ENCODE results near the gene APOL3.
"Not testable (repeated sequence)": the region's sequence is repeated elsewhere in the genome, so short reads cannot be mapped to it uniquely, and the experiment has no call there.

The APOL3 gene

DNA sequence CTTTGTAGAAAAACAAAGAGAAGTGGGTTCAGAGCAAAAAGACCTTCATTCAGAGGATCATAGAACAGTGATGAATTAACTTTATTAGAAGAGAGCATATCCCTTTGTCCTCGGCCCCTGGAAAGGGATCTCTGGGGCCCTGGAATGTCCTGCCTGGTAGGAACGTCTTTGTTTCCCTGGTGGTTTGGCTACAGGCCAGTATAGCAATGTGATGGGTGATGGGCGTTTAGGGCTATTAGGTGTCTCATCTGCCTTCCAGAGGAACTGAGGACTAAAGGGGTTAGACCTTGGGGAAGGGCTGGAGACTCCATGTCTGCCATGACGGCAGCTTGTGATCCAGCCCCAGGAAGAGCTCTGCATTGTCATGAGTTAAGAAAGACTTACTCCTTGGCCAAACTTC lies 32.0 kb upstream of the APOL3 start:
- no peak for FAIRE-seq

DNA sequence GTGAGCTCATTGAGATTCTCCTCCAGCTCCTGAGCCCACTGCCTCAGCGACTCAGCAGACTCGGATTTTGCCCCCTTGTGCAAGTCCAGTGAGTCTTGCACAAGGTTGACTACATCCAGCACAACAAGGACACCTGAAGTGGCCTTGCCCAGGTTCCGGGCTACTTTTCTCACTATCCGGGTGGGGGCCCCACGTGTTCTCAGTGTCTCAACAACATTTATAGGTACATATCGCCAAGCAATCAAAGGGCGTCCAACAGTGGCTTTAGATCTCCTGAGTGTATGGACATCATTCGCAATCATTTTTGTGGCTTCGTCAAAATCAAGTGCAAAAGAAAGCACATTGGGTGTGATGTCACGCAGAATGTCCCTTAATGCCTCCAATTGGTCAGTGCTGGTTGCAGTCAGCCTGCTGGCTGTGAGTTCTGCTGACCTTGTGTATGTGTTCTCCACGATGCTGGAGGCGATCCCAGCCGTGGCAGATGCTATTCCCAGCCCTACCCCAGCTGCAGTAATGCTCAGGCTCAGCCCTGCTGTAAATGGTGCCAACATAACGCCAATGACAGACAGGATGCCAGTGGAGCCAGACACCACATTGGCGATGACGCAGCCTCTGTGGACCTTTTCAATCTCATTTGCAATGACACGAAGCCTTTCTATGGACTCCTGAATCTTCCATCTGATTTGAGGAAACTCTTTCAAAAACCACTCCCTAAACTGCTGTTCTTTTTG lies 30.7 kb upstream of the APOL3 start:
- FAIRE-seq, result no peak

DNA sequence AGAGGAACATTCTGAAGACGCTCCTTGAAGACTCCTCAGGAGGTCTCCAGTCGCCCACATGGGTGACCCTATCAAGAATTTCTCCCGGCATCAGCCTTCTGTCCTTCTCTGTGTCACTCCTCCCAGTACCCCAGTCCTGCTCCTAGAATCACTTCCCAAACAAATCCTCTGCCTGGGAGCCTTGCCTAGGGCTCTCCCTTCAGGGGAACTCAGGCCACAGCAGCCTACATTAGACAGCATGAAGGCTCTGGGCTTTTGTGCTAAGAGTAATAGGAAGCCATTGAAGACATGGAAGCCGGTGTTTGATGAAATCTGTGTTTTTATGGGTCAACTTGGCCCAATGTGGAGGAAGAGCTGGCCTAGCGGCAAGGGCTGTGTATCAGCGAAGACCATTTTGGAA lies 27.3 kb upstream of the APOL3 start:
- not testable (repeated sequence) for FAIRE-seq

DNA sequence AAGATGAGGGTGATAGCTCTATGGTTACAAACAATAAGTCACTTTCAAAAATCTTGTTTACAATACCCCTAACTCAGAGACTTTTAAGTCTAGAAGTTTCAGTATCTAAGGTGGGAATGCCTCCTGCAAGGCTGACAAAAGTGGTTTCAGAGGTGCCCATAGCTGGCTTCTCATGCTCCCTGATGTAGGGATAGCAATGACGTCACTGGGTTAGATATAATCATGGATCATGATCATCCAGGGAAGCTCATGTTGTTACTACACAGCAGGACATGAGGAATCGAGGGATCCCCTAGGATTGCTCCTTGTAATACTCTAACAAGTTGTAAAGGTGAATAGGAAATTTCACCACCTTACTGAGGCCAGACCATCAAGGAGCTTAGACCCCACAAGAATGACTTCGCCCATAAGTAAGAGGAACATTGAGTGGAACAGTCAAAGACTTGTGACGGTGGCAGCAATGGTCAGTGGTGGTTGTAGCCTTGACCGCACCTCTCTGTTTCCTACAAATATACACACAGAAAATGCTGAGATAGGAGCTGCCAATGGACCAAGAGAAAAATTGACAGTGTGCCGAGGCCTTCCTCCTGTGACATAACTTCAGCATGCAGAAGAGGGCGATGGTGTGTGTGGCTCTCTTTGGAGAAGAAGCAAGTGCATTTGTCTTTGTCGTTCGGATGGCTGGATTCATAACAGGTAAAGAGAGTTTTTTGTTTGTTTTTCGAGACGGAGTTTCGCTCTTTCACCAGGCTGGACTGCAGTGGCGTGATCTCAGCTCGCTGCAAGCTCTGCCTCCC lies 25.5 kb upstream of the APOL3 start:
- no peak for FAIRE-seq

DNA sequence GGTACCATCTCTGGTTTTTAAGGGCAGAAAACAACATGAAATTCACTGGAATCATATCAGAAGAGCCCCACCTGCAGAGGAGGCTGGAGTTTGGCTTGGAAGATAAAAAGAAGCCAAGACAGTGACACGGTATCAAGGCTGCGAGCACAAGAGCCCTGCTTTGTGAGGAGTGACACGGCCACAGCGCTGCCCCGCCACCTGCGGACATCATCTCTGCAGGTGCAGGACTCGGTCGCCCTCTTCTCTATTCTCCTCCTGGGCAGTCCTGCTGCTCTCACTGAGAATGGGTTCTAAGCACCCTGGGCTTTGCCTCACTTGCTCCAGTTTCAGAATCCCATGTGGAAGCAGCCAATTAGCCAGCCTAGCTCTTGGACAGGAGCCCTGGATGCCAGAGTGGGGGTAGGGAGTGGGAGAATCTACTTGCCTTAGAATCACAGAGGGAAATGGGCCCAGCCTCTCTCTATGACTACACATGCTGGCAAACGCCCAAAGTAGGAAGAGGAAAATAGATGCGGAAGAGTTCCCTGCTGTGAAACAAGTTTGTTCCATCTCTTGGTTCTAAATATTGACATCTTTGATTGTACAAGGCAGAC lies 24.0 kb upstream of the APOL3 start:
- no peak for FAIRE-seq

DNA sequence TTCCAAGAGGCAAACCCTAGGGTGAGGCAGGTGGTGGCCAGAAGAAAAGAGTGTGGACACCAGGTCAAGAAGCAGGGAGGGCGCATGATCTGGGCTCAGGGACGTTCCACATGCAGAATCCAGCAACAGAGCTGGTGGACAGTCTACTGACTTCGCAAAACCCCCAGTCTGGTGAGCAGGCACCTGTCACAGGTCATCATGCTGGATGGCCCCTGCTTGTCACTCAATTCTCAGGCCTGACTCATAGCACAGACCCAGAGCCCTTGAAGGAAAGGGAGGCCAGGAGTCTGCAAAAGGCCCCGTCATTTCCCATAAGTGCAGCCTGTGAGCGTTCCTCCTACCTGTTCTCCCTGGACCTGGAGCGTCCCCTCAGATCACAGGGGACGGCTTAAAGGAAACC lies 22.9 kb upstream of the APOL3 start:
- no peak for FAIRE-seq

DNA sequence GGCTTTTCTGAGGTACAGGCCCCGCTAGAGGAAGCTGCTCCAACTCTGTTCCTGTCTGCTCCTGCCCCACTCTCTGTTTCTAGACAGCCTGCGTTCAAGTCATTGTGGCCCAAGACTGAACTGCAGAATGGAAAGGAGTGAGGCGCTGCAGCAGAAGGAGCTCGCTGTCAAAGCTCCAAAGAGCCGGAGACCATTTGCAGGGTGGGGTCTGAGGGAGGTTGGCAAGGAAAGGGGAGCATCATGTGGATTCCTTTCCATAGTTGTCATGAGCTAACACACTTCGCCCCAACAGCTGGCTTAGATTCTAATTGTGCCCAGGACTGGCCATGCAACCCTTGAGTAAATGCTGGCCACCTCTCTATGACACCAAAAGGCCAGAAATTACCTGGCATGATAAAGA lies 22.3 kb upstream of the APOL3 start:
- no peak for FAIRE-seq

DNA sequence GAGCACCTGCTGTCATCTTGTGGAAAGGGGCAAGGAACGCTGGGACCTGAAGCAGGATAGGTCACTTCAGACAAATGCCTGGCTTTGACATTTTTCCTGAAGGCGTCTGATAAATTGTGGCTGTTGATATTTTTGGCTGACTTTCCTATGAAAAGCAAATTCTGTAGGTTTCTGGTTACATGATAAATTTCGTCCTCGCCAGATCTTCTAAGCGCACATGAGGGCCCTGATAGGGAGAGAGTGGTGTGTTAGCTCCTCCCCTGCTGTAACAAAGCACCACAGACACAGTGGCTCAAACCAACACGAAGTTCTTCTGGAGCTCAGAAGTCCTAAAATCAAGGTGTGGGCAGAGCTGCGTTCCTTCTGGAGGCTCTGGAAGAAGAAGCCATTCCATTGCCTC lies 21.5 kb upstream of the APOL3 start:
- no peak for FAIRE-seq

DNA sequence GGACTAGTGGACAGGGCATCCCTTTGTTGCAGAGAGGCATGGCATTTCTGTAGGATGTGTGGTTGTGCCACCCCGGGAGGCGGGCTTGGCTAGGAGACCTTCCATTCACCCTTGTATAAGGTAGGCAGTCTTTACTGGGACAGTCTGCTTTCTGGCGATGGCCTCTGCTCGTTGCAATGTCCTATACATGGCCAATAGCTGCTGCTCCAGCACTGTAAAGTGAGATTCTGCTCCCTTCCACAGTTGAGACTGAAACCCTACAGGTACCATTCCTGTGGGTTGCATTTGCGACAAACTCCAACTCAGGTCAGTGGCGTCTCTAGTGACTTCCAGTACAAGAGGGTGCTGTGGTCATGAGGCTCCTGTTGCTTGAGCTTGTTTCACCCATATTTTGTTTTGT lies 20.4 kb upstream of the APOL3 start:
- no peak for FAIRE-seq

DNA sequence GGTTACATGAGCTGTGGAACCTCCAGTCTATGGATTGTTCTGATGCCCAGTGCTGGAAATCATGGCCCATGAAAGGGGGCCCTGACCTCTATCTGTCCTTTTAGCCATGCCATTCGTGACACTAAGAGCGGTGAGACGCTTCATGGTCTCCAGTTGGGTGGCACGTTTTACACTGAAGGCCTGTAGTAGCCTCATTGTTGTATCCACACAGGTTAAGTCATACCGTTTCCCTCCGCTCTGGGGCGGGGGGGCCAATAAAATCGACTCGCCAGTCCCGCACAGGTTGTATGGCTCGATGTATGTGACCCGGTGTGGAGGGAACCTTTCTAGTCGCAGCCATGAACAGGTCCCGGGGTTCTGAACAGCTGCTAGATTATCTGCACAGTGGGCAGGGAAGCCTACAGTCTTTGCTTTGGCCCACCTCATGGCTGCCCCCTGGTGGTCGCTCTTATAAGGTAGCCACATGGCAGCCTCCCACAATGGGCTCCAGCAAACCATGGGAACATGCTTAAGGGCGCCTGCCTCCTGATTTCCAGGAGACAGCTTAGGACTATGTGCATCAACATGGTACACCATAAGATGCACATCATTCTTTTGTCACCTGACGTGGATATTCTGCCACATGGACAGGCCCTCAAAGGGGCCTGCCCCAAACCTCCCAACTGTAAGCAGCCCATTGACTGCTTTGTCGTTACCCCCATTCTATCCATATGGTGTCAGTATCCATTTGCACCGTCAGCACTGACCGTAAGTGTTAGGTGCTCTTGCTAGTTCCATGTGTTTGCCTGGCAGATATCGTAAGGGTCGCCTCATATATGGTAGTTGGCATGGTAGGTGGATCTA lies 19.7 kb upstream of the APOL3 start:
- FAIRE-seq, result no peak

DNA sequence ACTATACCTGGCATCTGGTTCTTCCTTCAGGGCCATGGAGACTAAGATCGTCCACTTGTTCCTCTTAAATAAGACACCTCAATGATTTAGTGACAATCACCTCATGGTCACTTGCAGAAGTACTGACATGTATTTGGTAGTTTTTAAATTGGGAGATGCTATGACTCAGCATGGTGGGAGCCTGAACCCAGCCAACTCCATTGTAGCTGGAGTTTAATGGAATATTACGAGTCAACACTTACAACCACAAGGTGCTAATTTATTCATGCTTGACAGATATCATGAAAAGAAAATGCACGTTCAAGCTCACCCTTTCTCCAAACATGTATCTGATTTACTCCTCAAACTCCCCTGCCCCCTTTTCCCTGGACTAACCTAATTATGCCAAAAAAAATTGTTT lies 16.6 kb upstream of the APOL3 start:
- no peak for FAIRE-seq

DNA sequence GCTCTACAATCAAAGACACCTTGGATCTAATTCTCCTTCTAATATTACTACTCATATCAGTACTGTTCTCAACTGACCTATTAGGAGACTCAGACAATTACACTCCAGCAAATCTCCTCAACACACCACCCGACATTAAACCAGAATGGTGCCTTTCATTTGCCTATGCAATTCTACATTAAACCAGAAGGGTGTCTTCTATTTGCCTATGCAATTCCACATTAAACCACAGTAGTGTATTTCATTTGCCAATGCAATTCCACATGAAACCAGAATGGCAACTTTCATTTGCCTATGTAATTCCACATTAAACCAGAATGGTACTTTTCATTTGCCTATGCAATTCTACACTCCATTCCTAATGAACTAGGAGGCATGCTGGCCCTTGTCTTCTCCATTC lies 15.3 kb upstream of the APOL3 start:
- FAIRE-seq, result no peak

DNA sequence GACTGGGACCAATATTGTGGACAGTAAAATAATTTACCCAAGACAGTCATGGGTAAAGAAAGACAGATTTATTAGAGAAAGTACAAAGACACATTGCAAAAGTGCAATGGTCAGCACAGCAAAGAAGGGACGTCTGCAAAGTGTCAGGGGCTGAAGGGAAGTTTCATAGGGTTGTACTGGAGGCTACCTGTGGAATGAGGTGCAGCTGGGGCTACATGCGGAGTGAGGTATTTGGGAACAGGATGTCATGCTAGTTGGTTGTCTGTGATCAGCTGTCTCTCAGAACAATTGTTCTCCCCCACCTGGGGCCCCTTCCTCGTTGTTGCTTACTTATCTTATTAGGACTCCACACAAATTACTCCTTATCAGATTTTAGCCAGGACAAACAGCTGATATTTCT lies 11.4 kb upstream of the APOL3 start:
- FAIRE-seq, result no peak

DNA sequence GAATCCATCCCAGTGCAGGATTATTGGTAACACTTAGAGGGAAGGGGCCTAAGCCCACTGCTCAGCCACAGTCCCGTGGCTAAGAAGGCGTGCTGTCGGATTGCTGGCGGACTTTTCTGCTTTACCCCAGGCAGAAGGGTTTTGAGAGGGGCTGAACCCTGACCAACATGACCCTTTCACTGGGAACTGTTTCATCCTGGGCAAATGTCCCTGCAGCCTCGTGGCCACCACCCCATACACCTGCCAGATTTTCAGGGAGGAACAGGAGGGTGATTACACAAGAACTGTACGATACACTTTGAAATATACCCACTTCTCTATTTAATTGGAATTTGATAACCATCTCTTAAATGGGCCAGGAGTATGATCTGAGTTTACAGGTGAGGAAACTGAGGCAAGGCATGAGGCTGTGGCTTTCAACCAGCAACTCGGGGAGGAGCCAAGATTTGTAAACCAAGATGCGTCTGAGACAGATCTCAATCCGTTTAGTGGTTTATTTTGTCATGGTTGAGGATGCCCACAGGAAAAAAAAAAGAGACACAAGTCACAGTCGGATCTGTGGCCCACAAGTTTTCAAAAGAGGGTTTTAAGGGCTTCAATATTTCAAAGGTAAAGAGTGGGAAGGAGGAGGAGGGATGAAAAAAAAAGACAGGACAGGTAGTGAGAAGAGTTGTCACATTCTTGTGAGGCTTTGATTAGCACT lies 6.1 kb upstream of the APOL3 start:
- FAIRE-seq, result no peak

DNA sequence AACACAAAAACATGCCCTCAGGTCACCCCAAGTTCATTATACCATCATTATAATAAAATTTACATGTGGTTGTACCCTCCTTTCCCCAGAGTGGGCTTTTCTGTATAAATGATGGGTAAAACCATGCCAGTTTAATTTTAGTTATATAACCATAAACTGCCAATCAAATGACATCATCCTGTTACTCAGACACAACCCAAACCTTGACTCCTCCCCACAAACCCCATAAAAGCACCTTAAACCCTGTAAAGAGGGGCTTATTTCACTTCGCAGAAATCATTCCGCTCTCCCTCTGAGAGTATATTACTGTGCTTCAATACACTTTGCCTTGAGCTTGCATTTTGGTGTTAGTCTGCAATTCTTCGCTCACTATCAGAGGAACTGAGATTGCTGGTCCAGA lies 5.5 kb upstream of the APOL3 start:
- FAIRE-seq, result no peak

DNA sequence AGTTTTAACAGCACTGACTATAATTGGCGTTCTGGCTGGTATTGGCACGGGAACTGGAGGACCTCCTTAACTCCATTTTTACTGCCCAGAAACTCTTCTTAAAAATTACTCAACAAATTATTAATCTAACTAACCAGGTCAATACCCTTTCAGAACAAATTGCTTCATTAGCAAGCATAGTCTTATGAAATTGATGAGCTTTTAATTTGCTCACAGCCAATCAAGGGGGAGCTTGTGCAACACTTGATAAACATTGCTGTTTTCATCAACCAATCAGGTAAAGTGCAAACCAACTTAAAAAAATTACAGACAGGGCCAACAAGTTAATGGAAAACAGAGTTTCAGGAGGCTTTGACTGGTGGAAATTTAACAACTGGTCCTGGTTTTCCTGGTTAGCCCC lies 4.6 kb upstream of the APOL3 start:
- FAIRE-seq, result no peak

DNA sequence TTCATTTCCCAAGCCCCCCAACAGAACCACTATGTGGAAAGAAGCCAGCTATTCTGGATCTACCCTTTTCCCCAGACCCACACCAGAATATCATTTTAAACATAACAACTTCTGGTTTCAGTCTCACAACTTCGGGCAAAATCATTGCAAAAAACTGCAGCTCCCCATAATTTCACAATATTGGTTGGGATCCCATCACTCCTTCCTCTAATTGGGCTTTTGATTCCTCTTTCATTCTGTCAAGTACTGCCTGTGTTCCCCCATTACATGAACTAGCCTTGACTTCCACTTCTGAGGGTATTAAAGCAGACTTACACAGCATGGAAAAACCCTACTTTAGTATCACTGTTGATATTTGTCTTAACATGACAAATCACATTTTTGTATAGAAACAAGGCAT lies 4.1 kb upstream of the APOL3 start:
- FAIRE-seq, result no peak

DNA sequence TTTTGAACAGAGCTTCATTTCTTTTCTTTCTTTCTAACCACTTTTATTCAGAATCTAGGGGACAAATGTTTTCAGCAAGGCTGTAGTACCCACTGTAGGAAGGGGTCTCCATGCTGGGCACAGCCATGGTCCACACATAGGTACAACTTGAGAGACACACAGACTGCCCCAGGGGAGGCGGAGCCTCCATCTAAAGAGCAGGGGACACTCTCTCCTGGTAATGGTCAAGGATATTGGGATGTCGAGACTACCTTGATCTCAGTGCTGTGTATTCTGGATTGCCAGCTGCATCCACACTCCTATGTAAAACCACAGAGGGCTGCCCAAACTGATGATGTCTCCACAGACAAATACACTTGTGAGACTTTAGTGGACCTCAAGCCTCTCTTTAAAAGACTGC lies 2.9 kb upstream of the APOL3 start:
- no peak for FAIRE-seq

DNA sequence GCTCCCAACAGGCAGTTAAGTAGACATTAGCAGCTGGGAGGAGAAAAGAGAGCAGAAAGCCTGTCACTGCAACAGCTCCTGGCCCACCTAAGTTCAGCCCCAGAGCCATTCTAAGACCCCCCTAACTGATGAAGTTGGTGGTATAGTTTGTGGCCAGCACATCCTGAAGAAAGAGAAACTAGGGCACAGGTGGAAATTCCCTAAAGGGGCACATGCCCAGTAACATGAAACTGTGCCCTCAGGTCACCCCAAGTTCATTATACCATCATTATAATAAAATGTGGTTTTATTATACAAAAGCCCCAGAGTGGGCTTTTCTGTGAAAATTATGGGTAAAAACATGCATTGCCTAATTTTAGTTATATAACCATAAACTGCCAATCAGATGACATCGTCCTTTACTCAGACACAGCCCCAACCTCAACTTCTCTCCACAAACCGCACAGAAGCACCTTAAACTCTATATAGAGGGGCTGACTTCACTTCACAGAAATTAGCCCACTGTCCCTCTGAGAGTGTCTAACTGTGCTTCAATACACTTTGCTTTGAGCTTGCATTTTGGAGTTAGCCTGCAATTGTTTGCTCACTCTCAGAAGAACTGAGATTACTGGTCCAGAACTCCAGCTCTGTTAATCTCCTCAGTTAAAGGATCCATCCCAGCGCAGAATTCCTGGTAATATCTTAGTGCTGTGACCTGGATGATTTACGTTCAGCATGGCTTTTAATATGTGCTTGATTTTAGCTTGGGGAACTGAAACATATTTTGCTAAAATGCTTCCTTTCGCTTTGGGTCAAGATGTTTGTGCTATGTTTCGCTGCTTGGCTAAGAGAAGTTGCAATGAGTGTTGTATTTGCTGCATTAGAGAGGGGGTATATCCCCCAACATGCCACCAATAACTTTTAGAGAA lies 1.8 kb upstream of the APOL3 start:
- no peak for FAIRE-seq

DNA sequence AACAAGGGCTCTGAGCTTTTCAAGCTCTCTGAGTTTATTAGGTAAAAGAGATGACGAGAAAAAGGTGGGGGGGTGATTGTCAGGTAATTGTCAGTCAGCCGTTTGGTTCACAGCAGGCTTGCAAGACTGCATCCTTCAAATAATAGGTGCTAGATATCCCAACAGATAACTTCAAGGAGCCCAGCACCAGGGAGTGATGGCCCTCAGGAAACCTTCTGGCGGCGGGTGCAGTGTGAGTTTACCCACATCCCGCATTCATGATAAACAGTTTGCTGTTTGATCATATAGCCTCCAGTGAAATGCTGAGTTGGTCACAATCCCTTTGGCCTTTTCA lies 1.2 kb upstream of the APOL3 start:
- not testable (repeated sequence) for FAIRE-seq

DNA sequence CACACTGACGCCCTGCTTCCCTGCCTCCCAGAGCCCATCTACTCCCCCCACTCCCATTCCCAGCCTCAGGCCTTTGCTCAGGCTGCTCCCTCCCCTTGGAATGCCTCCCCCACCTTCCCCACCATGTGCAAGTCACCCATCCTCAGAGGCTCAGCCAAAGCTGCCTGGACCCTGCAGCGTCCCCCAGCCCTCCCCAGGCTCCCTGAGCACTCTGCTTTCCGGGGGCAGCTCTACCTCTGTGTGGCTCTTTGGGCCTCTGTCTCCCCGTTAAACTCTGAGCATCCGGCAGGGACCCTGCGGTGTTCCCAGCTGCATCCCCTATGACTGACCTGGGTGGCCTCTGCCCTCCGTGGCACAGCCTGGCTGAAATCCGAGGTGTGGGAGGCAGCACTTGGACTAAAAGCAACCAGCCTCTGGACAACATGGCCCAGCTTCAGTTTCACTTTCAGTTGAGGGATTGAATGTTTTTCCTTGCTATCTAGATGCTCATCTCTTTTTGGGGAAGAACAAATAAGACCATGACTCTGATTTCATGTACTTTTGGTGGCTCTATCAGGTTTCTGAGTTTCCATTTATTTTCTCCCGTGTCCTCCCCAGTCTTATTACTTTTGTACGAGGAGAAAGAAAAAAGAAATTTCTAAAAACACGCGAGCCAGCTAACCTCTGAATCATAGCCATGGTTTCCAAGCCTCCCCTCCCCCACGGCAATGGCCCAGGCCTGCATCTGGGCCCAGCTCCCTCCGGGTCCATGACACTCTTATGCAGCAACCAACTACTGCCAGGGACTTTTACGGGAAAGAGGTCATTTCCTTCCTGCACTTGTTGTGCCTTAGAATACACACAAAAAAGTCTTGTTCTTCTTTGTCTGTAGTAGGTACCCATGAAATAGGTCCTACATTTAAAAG lies 3.8 kb downstream of the APOL3 start:
- FAIRE-seq, result no peak
